ENCODE results near the gene TECPR2.

The TECPR2 gene

GRCh38 chr14:102481791-102482238 lies 119.1 kb downstream of the TECPR2 start:
- Histone ChIP-seq H3K27me3 (ENCODE audit: insufficient read depth, poor library complexity, severe bottlenecking) (no peaks in the 10 kb centered on the region), H3K27ac (replicated peaks) (no peak overlapping the region), H3K4me3 (replicated peaks; ENCODE audit: insufficient read depth, low read length) (no peak overlapping the region)
- TF ChIP-seq CTCF (IDR thresholded peaks at IDR 0.05; ENCODE audit: insufficient read depth, low read length) (no peak), REST (IDR thresholded peaks at IDR 0.05; ENCODE audit: insufficient replicate concordance, low read depth) (no peak), GABPA (IDR thresholded peaks at IDR 0.05; ENCODE audit: low read depth) (no peak), POLR2AphosphoS5 (IDR thresholded peaks at IDR 0.05; ENCODE audit: low read depth) (no peak), SPI1 (IDR thresholded peaks at IDR 0.05; ENCODE audit: borderline replicate concordance, low read depth) (no peak)
- no peak for DNase-seq (ENCODE audit: low read depth in 1 of 2, low spot score in 1 of 2)

GRCh38 chr14:102484316-102484715 lies 121.6 kb downstream of the TECPR2 start:
- Histone ChIP-seq H3K27ac (replicated peaks) (no peak overlapping the region), H3K27me3 (ENCODE audit: insufficient read depth, poor library complexity, severe bottlenecking) (no peaks in the 10 kb centered on the region), H3K4me3 (replicated peaks; ENCODE audit: insufficient read depth, low read length) (no peak overlapping the region)
- DNase-seq (ENCODE audit: low read depth in 1 of 2, low spot score in 1 of 2), result no peak
- no peak for TF ChIP-seq POLR2AphosphoS5 (IDR thresholded peaks at IDR 0.05; ENCODE audit: low read depth)

- H3K27me3 ChIP-seq (ENCODE audit: insufficient read depth, poor library complexity, severe bottlenecking), result no peaks in the 10 kb centered on the region
- DNase-seq (ENCODE audit: low read depth in 1 of 2, low spot score in 1 of 2), result no peak
- no peak overlapping the region for H3K4me3 ChIP-seq (replicated peaks; ENCODE audit: insufficient read depth, low read length)
- H3K27ac ChIP-seq (replicated peaks), result no peak overlapping the region
- TF ChIP-seq SPI1 (IDR thresholded peaks at IDR 0.05; ENCODE audit: borderline replicate concordance, low read depth) (no peak), CTCF (IDR thresholded peaks at IDR 0.05; ENCODE audit: insufficient read depth, low read length) (no peak), GABPA (IDR thresholded peaks at IDR 0.05; ENCODE audit: low read depth) (no peak), REST (IDR thresholded peaks at IDR 0.05; ENCODE audit: insufficient replicate concordance, low read depth) (no peak), POLR2AphosphoS5 (IDR thresholded peaks at IDR 0.05; ENCODE audit: low read depth) (no peak)
Observed at GRCh38 chr14:102485693-102486512, 123.2 kb downstream of the TECPR2 start.

- no peak for DNase-seq (ENCODE audit: low read depth in 1 of 2, low spot score in 1 of 2)
- H3K27ac ChIP-seq (replicated peaks), result no peak overlapping the region
- no peaks in the 10 kb centered on the region for H3K27me3 ChIP-seq (ENCODE audit: insufficient read depth, poor library complexity, severe bottlenecking)
- H3K4me3 ChIP-seq (replicated peaks; ENCODE audit: insufficient read depth, low read length), result no peak overlapping the region
- no peak for TF ChIP-seq GABPA (IDR thresholded peaks at IDR 0.05; ENCODE audit: low read depth)
- no peak for TF ChIP-seq REST (IDR thresholded peaks at IDR 0.05; ENCODE audit: insufficient replicate concordance, low read depth)
- no peak for TF ChIP-seq CTCF (IDR thresholded peaks at IDR 0.05; ENCODE audit: insufficient read depth, low read length)
- TF ChIP-seq POLR2AphosphoS5 (IDR thresholded peaks at IDR 0.05; ENCODE audit: low read depth), result no peak
- TF ChIP-seq SPI1 (IDR thresholded peaks at IDR 0.05; ENCODE audit: borderline replicate concordance, low read depth), result no peak
Observed at GRCh38 chr14:102486513-102487203, 123.9 kb downstream of the TECPR2 start.
